Measurements from ENCODE around the gene ASTN2. TPM values are rescaled to one million over a fixed set of nuclear protein-coding genes. Genes with fewer than 3 reads are reported as not detected.

Gene ASTN2
- polyA plus RNA-seq, 1 experiment, result 6.6 TPM

GRCh38 chr9:116566677-116567488 is 848.0 kb downstream of the ASTN2 start:
- CTCF ChIA-PET, result interaction anchor here (1.0 kb wide), 1 partner anchor 973 kb away, joined by 5 read pairs; no protein-coding TSS in a partner anchor
- Histone ChIP-seq H3K27me3 (ENCODE audit: control insufficient read depth, insufficient read depth, low read length) (no peaks in the 10 kb centered on the region), H3K27ac (ENCODE audit: low read depth, low read length) (no peak overlapping the region), H3K4me3 (ENCODE audit: low read depth, low read length) (no peak overlapping the region), H3K9me3 (ENCODE audit: control insufficient read depth, insufficient read depth, low read length) (no peaks in the 10 kb centered on the region)
- POLR2A ChIA-PET, result no interaction called here
- no peak for TF ChIP-seq CTCF (IDR thresholded peaks at IDR 0.05; ENCODE audit: low read depth, low read length)
- DNase-seq (ENCODE audit: low read depth, low spot score), result peak; percentile 18

- Histone ChIP-seq H3K9me3 (ENCODE audit: control insufficient read depth, insufficient read depth, low read length) (no peaks in the 10 kb centered on the region), H3K27ac (ENCODE audit: low read depth, low read length) (no peak overlapping the region), H3K27me3 (ENCODE audit: control insufficient read depth, insufficient read depth, low read length) (no peaks in the 10 kb centered on the region), H3K4me3 (ENCODE audit: low read depth, low read length) (no peak overlapping the region)
- CTCF ChIA-PET, result no interaction called here
- POLR2A ChIA-PET, result no interaction called here
- DNase-seq (ENCODE audit: low read depth, low spot score), result no peak
- TF ChIP-seq CTCF (IDR thresholded peaks at IDR 0.05; ENCODE audit: low read depth, low read length), result no peak
These were observed 848.9 kb downstream of the ASTN2 start for GRCh38 chr9:116565986-116566385.

- Histone ChIP-seq H3K27ac (ENCODE audit: low read depth, low read length) (no peak overlapping the region), H3K4me3 (ENCODE audit: low read depth, low read length) (no peak overlapping the region), H3K9me3 (ENCODE audit: control insufficient read depth, insufficient read depth, low read length) (no peaks in the 10 kb centered on the region), H3K27me3 (ENCODE audit: control insufficient read depth, insufficient read depth, low read length) (no peaks in the 10 kb centered on the region)
- ChIA-PET CTCF (interaction anchor here (0.7 kb wide), 1 partner anchor 93 kb away, joined by 4 read pairs; no protein-coding TSS in a partner anchor), POLR2A (interaction anchor here (0.6 to 0.7 kb wide), 2 partner anchors 129 to 623 kb away, joined by 3 to 4 read pairs; no protein-coding TSS in a partner anchor)
- no peak for DNase-seq (ENCODE audit: low read depth, low spot score)
- TF ChIP-seq CTCF (IDR thresholded peaks at IDR 0.05; ENCODE audit: low read depth, low read length), result no peak
These were observed 850.5 kb downstream of the ASTN2 start for GRCh38 chr9:116564266-116564793.

- Histone ChIP-seq H3K4me3 (ENCODE audit: low read depth, low read length) (no peak overlapping the region), H3K9me3 (ENCODE audit: control insufficient read depth, insufficient read depth, low read length) (no peaks in the 10 kb centered on the region), H3K27me3 (ENCODE audit: control insufficient read depth, insufficient read depth, low read length) (no peaks in the 10 kb centered on the region), H3K27ac (ENCODE audit: low read depth, low read length) (no peak overlapping the region)
- ChIA-PET CTCF (interaction anchor here (1.2 kb wide), 1 partner anchor 13 kb away, joined by 3 read pairs; no protein-coding TSS in a partner anchor), POLR2A (no interaction called here)
- no peak for DNase-seq (ENCODE audit: low read depth, low spot score)
- no peak for TF ChIP-seq CTCF (IDR thresholded peaks at IDR 0.05; ENCODE audit: low read depth, low read length)
These were observed 855.9 kb downstream of the ASTN2 start for GRCh38 chr9:116558818-116559540.

Data from AG04450 (cell line).